ENCODE results near the gene RABL2B. TPM values are rescaled to one million over a fixed set of nuclear protein-coding genes. Genes with fewer than 3 reads are reported as not detected.

The RABL2B gene
- total RNA-seq, 1 experiment from 2014 or later = 36.7 TPM

DNA sequence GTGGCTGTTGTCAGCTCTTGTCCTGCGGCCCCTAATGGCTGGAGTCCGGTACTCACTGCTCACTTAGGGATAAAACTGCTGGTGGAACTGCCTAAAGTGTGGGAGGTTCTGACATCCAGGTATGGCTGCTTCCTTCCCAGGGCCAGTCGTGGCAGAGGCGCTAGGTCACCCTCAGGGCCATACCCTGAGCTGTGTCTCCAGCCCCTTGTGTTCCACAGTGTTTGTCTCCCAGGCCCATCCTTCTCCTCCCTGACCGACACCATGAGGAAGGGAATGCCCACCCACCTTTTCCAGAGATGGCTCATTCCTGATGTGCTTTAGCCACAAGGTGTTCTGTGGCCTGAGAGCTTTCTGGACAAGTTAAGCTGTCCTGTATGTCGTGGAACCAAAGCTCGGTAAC lies 57.8 kb downstream of the RABL2B start:
- Histone ChIP-seq H3K27me3 (ENCODE audit: insufficient read depth, low read length) (no peaks in the 10 kb centered on the region), H3K4me2 (ENCODE audit: low read length) (no peak overlapping the region), H4K20me1 (ENCODE audit: insufficient read depth) (no peaks in the 10 kb centered on the region), H2AFZ (ENCODE audit: low read depth, low read length, poor library complexity, severe bottlenecking) (no peak overlapping the region), H3K9me3 (ENCODE audit: control insufficient read depth in 1 of 2, insufficient read depth in 1 of 2, low read depth in 1 of 2, low read length in 2 of 2) (no peaks in the 10 kb centered on the region), H3K9me2 (ENCODE audit: insufficient read depth) (no peaks in the 10 kb centered on the region), H3K27ac (ENCODE audit: low read depth, low read length) (no peak overlapping the region), H3K36me3 (ENCODE audit: control insufficient read depth in 1 of 2, insufficient read depth in 2 of 2, low read length in 2 of 2) (peaks cover 0 to 7% of the 10 kb centered on the region in 2 experiments; a peak in 3 of 4 replicates), H3K9ac (ENCODE audit: low read length) (no peak overlapping the region), H3K4me1 (ENCODE audit: control insufficient read depth in 1 of 2, insufficient read depth in 2 of 2, low read length in 2 of 2) (no peaks in the 10 kb centered on the region), H3K4me3 (replicated peaks in 1 of 2; ENCODE audit: low read depth in 1 of 2, low read length in 2 of 2) (no peak overlapping the region), H3K79me2 (ENCODE audit: insufficient read depth, low read length) (no peaks in the 10 kb centered on the region)
- CTCF ChIA-PET = no interaction called here
- no TSS peak for BruUV-seq (replicated peaks)
- DNase-seq (ENCODE audit: low read depth, low spot score) (no peak), ATAC-seq (no peak)
- POLR2A ChIA-PET = no interaction called here
- intact Hi-C loops (cut with micrococcal nuclease) = no loop called here
- RAD21 ChIA-PET (ENCODE audit: low non-redundant PET in 1 of 2, low total read pairs in 2 of 2, uncharacterized antibody in 2 of 2, unreplicated experiment in 2 of 2) = interaction anchor here in 1 of 2 experiments (0.5 kb wide), 1 partner anchor 132 kb away, joined by 4 read pairs; no protein-coding TSS in a partner anchor
- TF ChIP-seq EGR1 (IDR thresholded peaks at IDR 0.05; ENCODE audit: low read depth) = no peak
- TF ChIP-seq RAD21 (IDR thresholded peaks at IDR 0.05; ENCODE audit: low read depth) = no peak
- TF ChIP-seq ELF1 (IDR thresholded peaks at IDR 0.05; ENCODE audit: borderline replicate concordance, low read depth) = no peak
- no peak for TF ChIP-seq ZFX (IDR thresholded peaks at IDR 0.05)
- no peak for TF ChIP-seq JUND (IDR thresholded peaks at IDR 0.05)
- TF ChIP-seq EZH2phosphoT487 (IDR thresholded peaks at IDR 0.05; ENCODE audit: borderline replicate concordance) = no peak
- no peak for TF ChIP-seq POLR2AphosphoS5 (IDR thresholded peaks at IDR 0.05; ENCODE audit: low read depth, low read length)
- no peak for TF ChIP-seq CBX3 (IDR thresholded peaks at IDR 0.05; ENCODE audit: low read depth)
- TF ChIP-seq ZBTB33 (IDR thresholded peaks at IDR 0.05; ENCODE audit: extremely low read depth, insufficient replicate concordance, low read length) = no peak
- no peak for TF ChIP-seq ZNF274 (IDR thresholded peaks at IDR 0.05; ENCODE audit: low read depth, low read length)
- TF ChIP-seq SIN3A (IDR thresholded peaks at IDR 0.05; ENCODE audit: low read depth) = no peak
- no peak for TF ChIP-seq SP1 (IDR thresholded peaks at IDR 0.05; ENCODE audit: low read depth)
- no peak for TF ChIP-seq TCF7L2 (IDR thresholded peaks at IDR 0.05; ENCODE audit: borderline replicate concordance, extremely low read depth, insufficient read depth, insufficient read length)
- TF ChIP-seq YY1 (IDR thresholded peaks at IDR 0.05; ENCODE audit: extremely low read depth, insufficient replicate concordance, low read depth, low read length) = no peak
- TF ChIP-seq EZH2 (IDR thresholded peaks at IDR 0.05) = no peak
